Epithelial cell of esophagus (primary cell): ENCODE data around the gene NAB1.
A peak's percentile ranks its signal among the peaks of the same experiment; 100 is the strongest.

Experiments used
- DNase-seq: peaks from one replicate; pipeline ENCODE4 v3.0.0; 2010; ENCODE audit warnings: low read depth
- H3K4me3 ChIP-seq: 2 replicates; pipeline ENCODE4 v1.5.1; 2011; ENCODE audit warnings: mild to moderate bottlenecking, low read length, control low read depth
- TF ChIP-seq, protein P1 (sequence below): IDR thresholded peaks from 2 replicates; pipeline ENCODE4 v1.5.1; 2011; ENCODE audit warnings: low read depth, mild to moderate bottlenecking, low read length, control low read depth, inconsistent platforms; ENCODE audit not compliant: insufficient read depth; ENCODE audit errors: missing control alignments

The NAB1 gene

DNA sequence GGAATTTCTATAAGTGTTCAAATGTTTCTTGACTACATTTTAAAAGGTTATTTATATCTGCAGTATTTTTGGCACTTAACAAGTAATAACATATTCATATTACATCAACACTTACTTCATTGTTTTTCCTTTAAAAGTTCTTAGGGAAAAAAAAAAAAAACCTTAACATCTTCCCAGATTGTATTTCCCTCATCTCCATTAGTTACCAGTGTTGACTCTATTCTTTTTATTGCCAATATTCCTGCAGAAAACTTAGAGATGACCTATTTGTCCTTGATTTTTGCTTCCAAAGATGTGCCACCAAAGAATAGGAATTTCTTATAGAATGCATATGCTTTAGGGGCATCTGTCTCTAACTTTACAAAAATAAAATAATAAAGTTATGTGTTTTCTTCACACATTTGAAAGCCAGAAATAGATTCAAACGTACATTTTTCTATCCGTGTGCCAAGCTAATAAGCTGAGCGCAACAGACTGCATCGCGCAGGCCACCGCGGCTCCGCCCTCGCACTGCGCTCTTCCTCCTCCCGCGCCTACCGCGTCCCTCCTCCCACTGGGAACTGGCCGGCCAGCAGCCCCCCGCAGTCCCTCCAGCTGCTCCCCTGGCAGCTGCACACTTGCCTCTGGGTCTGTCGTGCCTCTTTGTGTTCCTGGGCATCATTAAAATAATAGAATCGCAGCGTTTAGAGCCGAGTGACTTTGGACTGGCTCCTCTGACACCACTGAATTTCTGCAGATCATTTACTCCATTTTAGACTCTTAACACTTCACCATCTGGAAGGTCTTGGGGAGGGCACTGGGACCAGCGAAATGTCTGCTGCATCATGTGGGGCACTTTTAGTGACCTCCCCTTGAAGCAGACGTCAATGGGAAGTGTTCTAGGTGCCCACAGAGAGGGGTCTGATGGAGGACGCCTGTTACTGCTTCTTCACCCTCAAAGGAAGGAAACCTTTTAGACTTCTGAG is 21.2 kb upstream of the NAB1 start:
- TF ChIP-seq, protein P1, sequence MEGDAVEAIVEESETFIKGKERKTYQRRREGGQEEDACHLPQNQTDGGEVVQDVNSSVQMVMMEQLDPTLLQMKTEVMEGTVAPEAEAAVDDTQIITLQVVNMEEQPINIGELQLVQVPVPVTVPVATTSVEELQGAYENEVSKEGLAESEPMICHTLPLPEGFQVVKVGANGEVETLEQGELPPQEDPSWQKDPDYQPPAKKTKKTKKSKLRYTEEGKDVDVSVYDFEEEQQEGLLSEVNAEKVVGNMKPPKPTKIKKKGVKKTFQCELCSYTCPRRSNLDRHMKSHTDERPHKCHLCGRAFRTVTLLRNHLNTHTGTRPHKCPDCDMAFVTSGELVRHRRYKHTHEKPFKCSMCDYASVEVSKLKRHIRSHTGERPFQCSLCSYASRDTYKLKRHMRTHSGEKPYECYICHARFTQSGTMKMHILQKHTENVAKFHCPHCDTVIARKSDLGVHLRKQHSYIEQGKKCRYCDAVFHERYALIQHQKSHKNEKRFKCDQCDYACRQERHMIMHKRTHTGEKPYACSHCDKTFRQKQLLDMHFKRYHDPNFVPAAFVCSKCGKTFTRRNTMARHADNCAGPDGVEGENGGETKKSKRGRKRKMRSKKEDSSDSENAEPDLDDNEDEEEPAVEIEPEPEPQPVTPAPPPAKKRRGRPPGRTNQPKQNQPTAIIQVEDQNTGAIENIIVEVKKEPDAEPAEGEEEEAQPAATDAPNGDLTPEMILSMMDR = no peak
- peak overlapping the region; percentile 39 for H3K4me3 ChIP-seq
- peak; percentile 24 for DNase-seq

DNA sequence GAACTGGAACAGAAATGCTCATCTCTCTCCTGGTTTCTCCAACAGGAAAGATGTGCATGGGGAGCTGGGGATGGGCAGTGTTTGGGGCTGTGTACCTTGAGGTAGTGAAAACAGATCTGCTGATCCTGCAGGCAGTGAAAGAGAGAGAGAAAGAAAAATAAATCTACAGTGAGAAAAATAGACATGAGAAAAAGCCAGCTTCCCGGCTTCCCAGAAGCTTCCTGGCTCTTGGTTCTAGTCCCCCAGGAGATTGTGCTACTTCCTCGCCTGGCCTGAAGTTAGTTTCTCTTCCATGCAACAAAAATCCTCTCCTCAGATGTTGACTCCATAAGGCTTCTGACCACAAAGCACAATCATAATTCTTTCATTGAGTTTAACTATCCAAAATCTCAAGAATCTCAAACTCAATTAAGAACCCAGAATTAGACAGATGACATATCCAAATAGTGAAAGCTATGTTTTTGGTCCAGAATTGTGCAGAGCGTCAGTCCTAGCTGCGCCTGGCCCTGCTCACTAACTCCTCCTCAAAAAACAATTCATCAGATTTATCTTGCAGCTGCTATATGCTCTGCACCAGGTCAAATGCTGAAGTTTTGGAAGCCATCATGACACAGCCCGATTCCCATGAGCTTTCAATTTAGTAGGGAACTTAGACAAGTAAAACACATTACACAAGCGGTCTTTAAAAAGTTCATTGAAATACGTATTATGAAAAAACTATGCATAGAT is 20.1 kb upstream of the NAB1 start:
- no peak for DNase-seq
- no peak overlapping the region for H3K4me3 ChIP-seq
- TF ChIP-seq, protein P1 = no peak

- peak; percentile 52 for DNase-seq
- no peak overlapping the region for H3K4me3 ChIP-seq
- TF ChIP-seq, protein P1 = no peak
These were observed 14.5 kb upstream of the NAB1 start for GRCh38 chr2:190634381-190634780.

GRCh38 chr2:190635781-190636180 is 13.1 kb upstream of the NAB1 start:
- TF ChIP-seq, protein P1 = no peak
- no peak overlapping the region for H3K4me3 ChIP-seq
- no peak for DNase-seq

DNA sequence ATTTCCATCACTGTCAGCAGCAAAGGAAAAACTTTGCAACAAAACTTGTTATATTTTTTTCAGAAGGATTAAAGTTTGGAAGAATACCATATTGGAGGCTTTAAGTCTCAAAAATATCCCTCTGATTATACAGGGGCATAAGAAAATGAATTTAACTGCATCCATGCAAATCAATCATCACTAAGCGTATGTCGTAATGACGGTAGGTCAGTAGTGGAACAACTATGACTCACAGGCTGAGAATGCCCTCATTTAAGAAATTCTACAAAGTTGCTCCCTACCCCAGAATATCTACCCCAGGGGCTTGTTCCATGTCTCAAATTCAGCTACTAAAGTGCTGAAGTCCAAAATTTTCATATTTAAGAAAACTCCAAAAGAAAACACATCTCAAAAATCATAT is 12.5 kb upstream of the NAB1 start:
- DNase-seq = peak; percentile 88
- TF ChIP-seq, protein P1 = no peak
- H3K4me3 ChIP-seq = no peak overlapping the region

GRCh38 chr2:190637281-190637734 is 11.6 kb upstream of the NAB1 start:
- no peak overlapping the region for H3K4me3 ChIP-seq
- DNase-seq = peak; percentile 43
- TF ChIP-seq, protein P1 = no peak
